Measurements from ENCODE around the gene RHOBTB3. TPM values are rescaled to one million over a fixed set of nuclear protein-coding genes. Genes with fewer than 3 reads are reported as not detected.
"Not testable (repeated sequence)": the region's sequence is repeated elsewhere in the genome, so short reads cannot be mapped to it uniquely, and the experiment has no call there.

RHOBTB3 gene
- total RNA-seq, 1 experiment from 2014 or later, result 285 TPM

GRCh38 chr5:95799191-95799835 lies 68.2 kb downstream of the RHOBTB3 start:
- DNase-seq (ENCODE audit: low read depth), result no peak

- DNase-seq (ENCODE audit: low read depth), result no peak
These were observed 69.4 kb downstream of the RHOBTB3 start for GRCh38 chr5:95800553-95800952.

GRCh38 chr5:95801532-95801931 lies 70.4 kb downstream of the RHOBTB3 start:
- no peak for DNase-seq (ENCODE audit: low read depth)

GRCh38 chr5:95801961-95802360 lies 70.8 kb downstream of the RHOBTB3 start:
- no peak for DNase-seq (ENCODE audit: low read depth)

- peak; percentile 34 for DNase-seq (ENCODE audit: low read depth)
These were observed 72.4 kb downstream of the RHOBTB3 start for GRCh38 chr5:95803271-95804148.

GRCh38 chr5:95804736-95805539 lies 73.8 kb downstream of the RHOBTB3 start:
- no peak for DNase-seq (ENCODE audit: low read depth)

- no peak for DNase-seq (ENCODE audit: low read depth)
These were observed 75.6 kb downstream of the RHOBTB3 start for GRCh38 chr5:95806687-95807086.

GRCh38 chr5:95808013-95808685 lies 77.0 kb downstream of the RHOBTB3 start:
- no peak for DNase-seq (ENCODE audit: low read depth)

- DNase-seq (ENCODE audit: low read depth), result no peak
These were observed 77.7 kb downstream of the RHOBTB3 start for GRCh38 chr5:95808686-95809413.

GRCh38 chr5:95809414-95809960 lies 78.4 kb downstream of the RHOBTB3 start:
- no peak for DNase-seq (ENCODE audit: low read depth)

- no peak for DNase-seq (ENCODE audit: low read depth)
These were observed 79.4 kb downstream of the RHOBTB3 start for GRCh38 chr5:95810305-95811125.

- DNase-seq (ENCODE audit: low read depth), result peak; percentile 59
These were observed 79.9 kb downstream of the RHOBTB3 start for GRCh38 chr5:95811126-95811423.

GRCh38 chr5:95811461-95812073 lies 80.4 kb downstream of the RHOBTB3 start:
- not testable (repeated sequence) for DNase-seq (ENCODE audit: low read depth)

- no peak for DNase-seq (ENCODE audit: low read depth)
These were observed 80.9 kb downstream of the RHOBTB3 start for GRCh38 chr5:95812074-95812471.

GRCh38 chr5:95813035-95813434 lies 81.9 kb downstream of the RHOBTB3 start:
- DNase-seq (ENCODE audit: low read depth), result not testable (repeated sequence)

- DNase-seq (ENCODE audit: low read depth), result no peak
These were observed 84.1 kb downstream of the RHOBTB3 start for GRCh38 chr5:95815155-95815729.

- DNase-seq (ENCODE audit: low read depth), result no peak
These were observed 85.2 kb downstream of the RHOBTB3 start for GRCh38 chr5:95816341-95816740.

- DNase-seq (ENCODE audit: low read depth), result no peak
These were observed 85.6 kb downstream of the RHOBTB3 start for GRCh38 chr5:95816776-95817175.

- peak; percentile 96 for DNase-seq (ENCODE audit: low read depth)
These were observed 86.3 kb downstream of the RHOBTB3 start for GRCh38 chr5:95817430-95817829.

All from LHCN-M2 (cell line).